ENCODE results near the gene STIL.

Gene STIL

GRCh38 chr1:47232187-47232874 is 81.6 kb downstream of the STIL start, which contains the start of gene TAL1:
Gene TAL1 (minus strand): TSS chr1:47232225. CDS start chr1:47225888, 6,337 bp downstream.
- no peak for DNase-seq

GRCh38 chr1:47231301-47232186 is 82.4 kb downstream of the STIL start:
- no peak for DNase-seq

- DNase-seq, result no peak
Measured at GRCh38 chr1:47230692-47231300, 83.2 kb downstream of the STIL start.

- no peak for DNase-seq
Measured at GRCh38 chr1:47229886-47230691, 83.9 kb downstream of the STIL start.

GRCh38 chr1:47229031-47229885 is 84.7 kb downstream of the STIL start:
- DNase-seq, result no peak

GRCh38 chr1:47228644-47229030 is 85.3 kb downstream of the STIL start:
- no peak for DNase-seq

- no peak for DNase-seq
Measured at GRCh38 chr1:47227341-47228232, 86.4 kb downstream of the STIL start.

- DNase-seq, result no peak
Measured at GRCh38 chr1:47226839-47227215, 87.1 kb downstream of the STIL start.

GRCh38 chr1:47226121-47226838 is 87.7 kb downstream of the STIL start:
- DNase-seq, result no peak

GRCh38 chr1:47225430-47226100 is 88.4 kb downstream of the STIL start:
- no peak for DNase-seq

GRCh38 chr1:47224676-47225399 is 89.1 kb downstream of the STIL start:
- no peak for DNase-seq

GRCh38 chr1:47223921-47224675 is 89.8 kb downstream of the STIL start:
- no peak for DNase-seq

GRCh38 chr1:47223174-47223920 is 90.6 kb downstream of the STIL start:
- DNase-seq, result no peak

- no peak for DNase-seq
Measured at GRCh38 chr1:47222476-47222875, 91.5 kb downstream of the STIL start.

- DNase-seq, result no peak
Measured at GRCh38 chr1:47219590-47220220, 94.2 kb downstream of the STIL start.

GRCh38 chr1:47219001-47219400 is 94.9 kb downstream of the STIL start:
- no peak for DNase-seq

All from NCI-H2171 (cell line).